ENCODE data around the gene POU2F3. TPM values are rescaled to one million over a fixed set of nuclear protein-coding genes. Genes with fewer than 3 reads are reported as not detected.

The POU2F3 gene
- total and polyA plus RNA-seq, 2 of the 4 experiments (the other 2 are of a cell fraction), result under 0.01 to 0.09 TPM

- TF ChIP-seq, protein P1, sequence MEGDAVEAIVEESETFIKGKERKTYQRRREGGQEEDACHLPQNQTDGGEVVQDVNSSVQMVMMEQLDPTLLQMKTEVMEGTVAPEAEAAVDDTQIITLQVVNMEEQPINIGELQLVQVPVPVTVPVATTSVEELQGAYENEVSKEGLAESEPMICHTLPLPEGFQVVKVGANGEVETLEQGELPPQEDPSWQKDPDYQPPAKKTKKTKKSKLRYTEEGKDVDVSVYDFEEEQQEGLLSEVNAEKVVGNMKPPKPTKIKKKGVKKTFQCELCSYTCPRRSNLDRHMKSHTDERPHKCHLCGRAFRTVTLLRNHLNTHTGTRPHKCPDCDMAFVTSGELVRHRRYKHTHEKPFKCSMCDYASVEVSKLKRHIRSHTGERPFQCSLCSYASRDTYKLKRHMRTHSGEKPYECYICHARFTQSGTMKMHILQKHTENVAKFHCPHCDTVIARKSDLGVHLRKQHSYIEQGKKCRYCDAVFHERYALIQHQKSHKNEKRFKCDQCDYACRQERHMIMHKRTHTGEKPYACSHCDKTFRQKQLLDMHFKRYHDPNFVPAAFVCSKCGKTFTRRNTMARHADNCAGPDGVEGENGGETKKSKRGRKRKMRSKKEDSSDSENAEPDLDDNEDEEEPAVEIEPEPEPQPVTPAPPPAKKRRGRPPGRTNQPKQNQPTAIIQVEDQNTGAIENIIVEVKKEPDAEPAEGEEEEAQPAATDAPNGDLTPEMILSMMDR (conservative IDR thresholded peaks at IDR 0.05; ENCODE audit: low read depth, low read length), result no peak
- no peak for TF ChIP-seq FOS (IDR thresholded peaks at IDR 0.05; ENCODE audit: low read depth, low read length)
- TF ChIP-seq CHD1 (IDR thresholded peaks at IDR 0.05; ENCODE audit: low read depth, low read length), result no peak
Observed at GRCh38 chr11:120338107-120338933, 98.4 kb downstream of the POU2F3 start (continued).
